B cell (primary cell): ENCODE data around the gene PROM2. TPM values are rescaled to one million over a fixed set of nuclear protein-coding genes. Genes with fewer than 3 reads are reported as not detected.

Source experiments
- ATAC-seq: fragments of 200-7000 bp; cut with Tn5 transposase; one replicate; pipeline ENCODE4 v1.10.0; 2021; ENCODE audit warnings: low read depth, mild to moderate bottlenecking, moderate number of reproducible peaks, moderate library complexity
- CTCF ChIA-PET: fragments of 350-600 bp; sonication (Branson Sonifier 250); formaldehyde crosslinking; loops from one replicate; lab custom pipeline; 2021; ENCODE audit warnings: antibody characterized with exemption, inconsistent platforms; lab: Charles Lee
- POLR2A ChIA-PET: fragments of 350-600 bp; sonication (Branson Sonifier 250); formaldehyde crosslinking; loops from one replicate; lab custom pipeline; 2021; ENCODE audit warnings: antibody characterized with exemption; lab: Charles Lee
- DNase-seq: peaks from one replicate; pipeline ENCODE4 v3.0.0; 2013
- H2AFZ ChIP-seq: 2 replicates; pipeline ENCODE4 v1.6.1; 2012; ENCODE audit warnings: mild to moderate bottlenecking, low read depth, low read length; ENCODE audit not compliant: insufficient read depth, poor library complexity, severe bottlenecking
- H3K27ac ChIP-seq, 2 donors: 1 replicate in 1 of 2; 2 replicates in 1 of 2; pipeline ENCODE4 v1.5.1; 2012 to 2013; ENCODE audit warnings: low read length in 2 of 2, mild to moderate bottlenecking in 2 of 2, moderate library complexity in 1 of 2
- H3K27me3 ChIP-seq, 4 experiments: fragments of 200-600 bp in 1 of 4; sonication (generic) in 1 of 4; replicated peaks in 1 of 4; 1 replicate in 2 of 4; 2 replicates in 2 of 4; pipeline versions ENCODE4 v1.6.1 to v1.7.0; 2013 to 2016; ENCODE audit warnings: low read length in 3 of 4, mild to moderate bottlenecking in 2 of 4, mixed read lengths in 1 of 4, moderate library complexity in 1 of 4; ENCODE audit not compliant: insufficient read depth in 4 of 4, control insufficient read depth in 3 of 4; ENCODE audit errors: control extremely low read depth in 1 of 4
- H3K36me3 ChIP-seq, 2 experiments: replicated peaks in 1 of 2; 1 replicate in 1 of 2; 2 replicates in 1 of 2; pipeline versions ENCODE4 v1.6.1 to v1.7.1; 2013; ENCODE audit warnings: low read length in 1 of 2; ENCODE audit not compliant: insufficient read depth in 2 of 2, control insufficient read depth in 1 of 2; ENCODE audit errors: control extremely low read depth in 1 of 2, extremely low read depth in 1 of 2
- H3K4me1 ChIP-seq, 2 donors: fragments of 200-600 bp in 1 of 2; sonication (generic) in 1 of 2; 1 replicate in 1 of 2; 2 replicates in 1 of 2; pipeline versions ENCODE4 v1.5.1 to v1.6.1; 2013 to 2017; ENCODE audit warnings: low read length in 2 of 2; ENCODE audit not compliant: control insufficient read depth in 2 of 2, insufficient read depth in 2 of 2
- H3K4me2 ChIP-seq: replicated peaks from 2 replicates; pipeline ENCODE3; 2012; ENCODE audit warnings: mild to moderate bottlenecking, low read depth, low read length; ENCODE audit not compliant: poor library complexity, severe bottlenecking
- H3K4me3 ChIP-seq, 5 experiments: fragments of 200-600 bp in 1 of 5; sonication (generic) in 1 of 5; 1 replicate in 3 of 5; 2 replicates in 2 of 5; pipeline versions ENCODE4 v1.5.1 to v1.7.0; 2011 to 2016; ENCODE audit warnings: low read length in 4 of 5, mild to moderate bottlenecking in 4 of 5, low read depth in 2 of 5, control low read depth in 1 of 5, moderate library complexity in 1 of 5; ENCODE audit not compliant: insufficient read depth in 1 of 5; ENCODE audit errors: control extremely low read depth in 1 of 5, extremely low read depth in 1 of 5
- H3K79me2 ChIP-seq: fragments of 200-600 bp; sonication (generic); one replicate; pipeline ENCODE4 v1.6.0; 2016; ENCODE audit warnings: low read length; ENCODE audit not compliant: control insufficient read depth, insufficient read depth
- H3K9ac ChIP-seq: fragments of 200-600 bp; sonication (generic); 2 replicates; pipeline ENCODE4 v1.6.1; 2017; ENCODE audit warnings: mild to moderate bottlenecking, low read length, moderate library complexity
- H3K9me3 ChIP-seq, 3 donors: one replicate each; pipeline versions ENCODE4 v1.6.1 to v1.7.1; 2013; ENCODE audit warnings: low read length in 2 of 3; ENCODE audit not compliant: control insufficient read depth in 2 of 3, insufficient read depth in 1 of 3; ENCODE audit errors: control extremely low read depth in 1 of 3
- H4K20me1 ChIP-seq: 2 replicates; pipeline ENCODE4 v1.6.0; 2012; ENCODE audit warnings: mild to moderate bottlenecking, low read length; ENCODE audit not compliant: insufficient read depth, control insufficient read depth, poor library complexity, severe bottlenecking
- H3K27ac Mint-ChIP-seq: one replicate; pipeline ENCODE4 v1.8.0; 2021; ENCODE audit warnings: mixed read lengths
- H3K27me3 Mint-ChIP-seq: one replicate; pipeline ENCODE4 v1.8.0; 2021; ENCODE audit warnings: mixed read lengths
- H3K4me1 Mint-ChIP-seq: one replicate; pipeline ENCODE4 v1.8.0; 2021; ENCODE audit warnings: mixed read lengths
- H3K4me3 Mint-ChIP-seq: one replicate; pipeline ENCODE4 v1.8.0; 2021; ENCODE audit warnings: mixed read lengths
- H3K9me3 Mint-ChIP-seq: one replicate; pipeline ENCODE4 v1.8.0; 2022; ENCODE audit warnings: mixed read lengths; ENCODE audit not compliant: insufficient read depth
- CTCF ChIP-seq: fragments of 200-600 bp; IDR thresholded peaks from one replicate; pipeline ENCODE4 v1.8.0; 2022; ENCODE audit warnings: antibody characterized with exemption, mild to moderate bottlenecking
- EZH2 ChIP-seq: IDR thresholded peaks from 2 replicates; pipeline ENCODE4 v1.6.1; 2012; ENCODE audit warnings: borderline replicate concordance, low read depth, mild to moderate bottlenecking, moderate library complexity, low read length; ENCODE audit not compliant: insufficient read depth, poor library complexity, severe bottlenecking
- WGBS: methylation state at CpG from one replicate; pipeline ENCODE4 v1.1.5; 2013; ENCODE audit warnings: missing lambda C conversion rate; ENCODE audit not compliant: insufficient coverage; 5-methylcytosine and 5-hydroxymethylcytosine counted together
- intact Hi-C: fragments of 100-400 bp; cut with micrococcal nuclease; formaldehyde crosslinking; loops from one replicate; pipeline ENCODE4 v1.10.0; 2022
- polyA plus RNA-seq: library from polyadenylated mRNA; depleted of rRNA; stranded (reverse); fragments of >200 nt; gene quantifications from 2 replicates; pipeline ENCODE4 v1.2.3, GENCODE V29; 2012
- total RNA-seq, 2 donors: library from RNA; stranded (reverse); fragments of 120-200 nt in 1 of 2; gene quantifications; 1 replicate in 1 of 2; 2 replicates in 1 of 2; pipeline versions ENCODE4 v1.2.3 to v1.2.4, GENCODE V29; 2013 to 2022

PROM2 gene
- total and polyA plus RNA-seq, 2 donors (not counting 1 experiment from before 2014, with no cell fraction given), result 0.67 to 1.3 TPM

- no peaks in the 10 kb centered on the region for H3K36me3 ChIP-seq
- 80% methylated on average over 5 of the region's 7 CpGs for WGBS
- no peaks in the 10 kb centered on the region for H3K4me1 ChIP-seq
- no peaks in the 10 kb centered on the region for H3K79me2 ChIP-seq
- H3K27ac ChIP-seq, result no peak overlapping the region
- Mint-ChIP-seq H3K4me3 (no peak overlapping the region), H3K27me3 (no peaks in the 10 kb centered on the region), H3K27ac (no peak overlapping the region), H3K9me3 (peaks cover 3% of the 10 kb centered on the region), H3K4me1 (no peaks in the 10 kb centered on the region)
- CTCF ChIA-PET, result no interaction called here
- H3K4me2 ChIP-seq, result no peak overlapping the region
- H3K9ac ChIP-seq, result no peak overlapping the region
- peaks cover 0 to 10% (median 0%) of the 10 kb centered on the region in 3 donors for H3K9me3 ChIP-seq
- DNase-seq (no peak), ATAC-seq (no peak)
- H3K27me3 ChIP-seq, result no peaks in the 10 kb centered on the region
- H3K4me3 ChIP-seq, result no peak overlapping the region
- H2AFZ ChIP-seq, result no peak overlapping the region
- POLR2A ChIA-PET, result no interaction called here
- intact Hi-C loops, result no loop called here
- no peak for TF ChIP-seq EZH2
- TF ChIP-seq CTCF, result no peak
- no peaks in the 10 kb centered on the region for H4K20me1 ChIP-seq
Measured at GRCh38 chr2:95327861-95328260, 53.6 kb downstream of the PROM2 start.

- Mint-ChIP-seq H3K27ac (no peak overlapping the region), H3K9me3 (peaks cover 3% of the 10 kb centered on the region)
- 86% methylated on average over 14 of the region's 15 CpGs for WGBS
Measured at GRCh38 chr2:95328358-95329125, 54.3 kb downstream of the PROM2 start.

More at GRCh38 chr2:95328358-95329125, 54.3 kb downstream of the PROM2 start:
- H3K27me3 ChIP-seq, result no peaks in the 10 kb centered on the region
- DNase-seq (no peak), ATAC-seq (no peak)
- H3K9me3 ChIP-seq, result peaks cover 0 to 10% (median 0%) of the 10 kb centered on the region in 3 donors
- H3K36me3 ChIP-seq, result no peaks in the 10 kb centered on the region
- no peaks in the 10 kb centered on the region for H4K20me1 ChIP-seq
- no peaks in the 10 kb centered on the region for H3K79me2 ChIP-seq
- no peak overlapping the region for H2AFZ ChIP-seq
- ChIA-PET POLR2A (no interaction called here), CTCF (no interaction called here)
- no peak for TF ChIP-seq EZH2
- no peak for TF ChIP-seq CTCF
- H3K4me3 ChIP-seq, result no peak overlapping the region
- no peak overlapping the region for H3K4me2 ChIP-seq
- Mint-ChIP-seq H3K27me3 (no peaks in the 10 kb centered on the region), H3K4me3 (no peak overlapping the region), H3K4me1 (no peaks in the 10 kb centered on the region)
- no peaks in the 10 kb centered on the region for H3K4me1 ChIP-seq
- intact Hi-C loops, result no loop called here
- no peak overlapping the region for H3K27ac ChIP-seq
- H3K9ac ChIP-seq, result no peak overlapping the region
